Right renal pelvis (tissue), 4 donors: Measurements from ENCODE around the gene DYNLT1. TPM values are rescaled to one million over a fixed set of nuclear protein-coding genes. Genes with fewer than 3 reads are reported as not detected.
"Not testable (repeated sequence)": the region's sequence is repeated elsewhere in the genome, so short reads cannot be mapped to it uniquely, and the experiment has no call there.

ENCODE experiments used
- DNase-seq, 4 donors: peaks; one replicate each; pipeline ENCODE4 v3.0.0-alpha.2; 2013; ENCODE audit warnings: low read depth in 4 of 4, low spot score in 3 of 4, missing footprints in 1 of 4
- polyA plus RNA-seq, 4 donors: library from polyadenylated mRNA; unstranded; fragments of 120-200 nt; gene quantifications; one replicate each; pipeline ENCODE4 v1.2.1, GENCODE V29; 2013; ENCODE audit not compliant: insufficient read length in 4 of 4

DYNLT1 gene
- polyA plus RNA-seq, 4 donors = 166 to 182 (median 170) TPM

- DNase-seq = no peak
Measured at GRCh38 chr6:158665332-158665731, 20.8 kb upstream of the DYNLT1 start.

GRCh38 chr6:158663625-158664165 is 19.2 kb upstream of the DYNLT1 start:
- DNase-seq = no peak

- no peak for DNase-seq
Measured at GRCh38 chr6:158662954-158663624, 18.5 kb upstream of the DYNLT1 start.

- no peak for DNase-seq
Measured at GRCh38 chr6:158662607-158662953, 18.0 kb upstream of the DYNLT1 start.

GRCh38 chr6:158661156-158661685 is 16.7 kb upstream of the DYNLT1 start:
- no peak for DNase-seq

GRCh38 chr6:158660333-158660754 is 15.8 kb upstream of the DYNLT1 start:
- DNase-seq = no peak

- not testable (repeated sequence) for DNase-seq
Measured at GRCh38 chr6:158656986-158657385, 12.4 kb upstream of the DYNLT1 start.

- DNase-seq = no peak
Measured at GRCh38 chr6:158655569-158656450, 11.3 kb upstream of the DYNLT1 start.

GRCh38 chr6:158654960-158655489 is 10.5 kb upstream of the DYNLT1 start:
- DNase-seq = no peak

GRCh38 chr6:158654498-158654897 is 10.0 kb upstream of the DYNLT1 start:
- no peak for DNase-seq

GRCh38 chr6:158653577-158654354 is 9.2 kb upstream of the DYNLT1 start:
- no peak for DNase-seq

GRCh38 chr6:158651981-158652737 is 7.6 kb upstream of the DYNLT1 start:
- DNase-seq = not testable (repeated sequence)

GRCh38 chr6:158649289-158650143 is 5.0 kb upstream of the DYNLT1 start, which contains the start of gene SYTL3:
Gene SYTL3, plus strand, starts transcription at chr6:158650054. Its CDS starts 13,215 bp downstream, at chr6:158663269.
- no peak for DNase-seq

- DNase-seq = no peak
Measured at GRCh38 chr6:158648682-158649131, 4.2 kb upstream of the DYNLT1 start.

- no peak for DNase-seq
Measured at GRCh38 chr6:158647501-158647900, 3.0 kb upstream of the DYNLT1 start.

GRCh38 chr6:158646023-158646910 is 1.7 kb upstream of the DYNLT1 start:
- DNase-seq = no peak
